Esophagus squamous epithelium (tissue), 5 donors: Measurements from ENCODE around the gene DHRS2. TPM values are rescaled to one million over a fixed set of nuclear protein-coding genes. Genes with fewer than 3 reads are reported as not detected.

Experiments
- DNase-seq: peaks from one replicate; lab custom pipeline; 2025; lab: John Stamatoyannopoulos, UW
- H3K27ac ChIP-seq, 4 donors: fragments of 200-600 bp; sonication (generic); one replicate each; pipeline ENCODE4 v1.5.1; 2016 to 2019; ENCODE audit warnings: mild to moderate bottlenecking in 1 of 4
- H3K27me3 ChIP-seq, 4 donors: fragments of 200-600 bp; sonication (generic); 1 replicate in 3 of 4; 2 replicates in 1 of 4; pipeline versions ENCODE4 v1.5.1 to v1.6.0; 2017 to 2021; ENCODE audit warnings: antibody characterized with exemption in 1 of 4
- H3K36me3 ChIP-seq, 3 donors: fragments of 200-600 bp; sonication (generic); one replicate each; pipeline ENCODE4 v1.5.1; 2016 to 2019
- H3K4me1 ChIP-seq, 3 donors: fragments of 200-600 bp; sonication (generic); one replicate each; pipeline ENCODE4 v1.5.1; 2017 to 2019
- H3K4me3 ChIP-seq, 4 donors: fragments of 200-600 bp; sonication (generic); 1 replicate in 3 of 4; 2 replicates in 1 of 4; pipeline ENCODE4 v1.5.1; 2016 to 2019; ENCODE audit warnings: mild to moderate bottlenecking in 2 of 4, moderate library complexity in 1 of 4
- H3K9me3 ChIP-seq, 3 donors: fragments of 200-600 bp; sonication (generic); one replicate each; pipeline ENCODE4 v1.5.1; 2016 to 2019
- CTCF ChIP-seq, 6 experiments: fragments of 450-650 bp in 4 of 6; fragments of 200-600 bp in 2 of 6; sonication (generic) in 2 of 6; IDR thresholded peaks; one replicate each; pipeline ENCODE4 v1.5.1; 2016 to 2019; ENCODE audit warnings: antibody characterized with exemption in 6 of 6, mild to moderate bottlenecking in 4 of 6, moderate library complexity in 4 of 6
- POLR2A ChIP-seq, 4 donors: fragments of 450-650 bp; IDR thresholded peaks; one replicate each; pipeline ENCODE4 v1.6.1; 2017; ENCODE audit warnings: antibody characterized with exemption in 4 of 4, mild to moderate bottlenecking in 4 of 4, moderate library complexity in 3 of 4
- WGBS, 2 donors: methylation state at CpG; one replicate each; pipeline ENCODE4 v1.1.5; 2018; 5-methylcytosine and 5-hydroxymethylcytosine counted together
- intact Hi-C: fragments of 100-400 bp; cut with DNase I; formaldehyde crosslinking; loops from one replicate; pipeline ENCODE4 v1.15.0; 2022
- total RNA-seq, 4 donors: library from RNA; depleted of rRNA; stranded (reverse); fragments of >200 nt; gene quantifications; one replicate each; pipeline ENCODE4 v1.1.0, GENCODE V29; 2016
- donor health status: DM: yes; HTN: yes; CAD: no.

The DHRS2 gene
- total RNA-seq, 4 donors from 2014 or later, result 0.19 to 0.31 TPM; not detected in 2

- Histone ChIP-seq H3K4me3 (no peak overlapping the region), H3K4me1 (peaks cover 0 to 14% (median 5%) of the 10 kb centered on the region in 3 donors), H3K36me3 (no peaks in the 10 kb centered on the region), H3K27me3 (no peaks in the 10 kb centered on the region), H3K9me3 (peaks cover 0 to 16% (median 7%) of the 10 kb centered on the region in 3 donors), H3K27ac (no peak overlapping the region)
- intact Hi-C loops, result no loop called here
- TF ChIP-seq POLR2A (IDR thresholded peaks at IDR 0.05), result no peak
- TF ChIP-seq CTCF (IDR thresholded peaks at IDR 0.05), result no peak
- no peak for DNase-seq
- WGBS, 2 donors, result 31% methylated on average over 2 of the region's 2 CpGs
These were observed 7.0 kb upstream of the DHRS2 start for GRCh38 chr14:23629204-23629603.

- Histone ChIP-seq H3K36me3 (no peaks in the 10 kb centered on the region), H3K9me3 (peaks cover 0 to 9% (median 2%) of the 10 kb centered on the region in 3 donors), H3K27ac (no peak overlapping the region), H3K27me3 (no peaks in the 10 kb centered on the region), H3K4me3 (no peak overlapping the region), H3K4me1 (peaks cover 0 to 14% (median 5%) of the 10 kb centered on the region in 3 donors)
- TF ChIP-seq POLR2A (IDR thresholded peaks at IDR 0.05), result no peak
- TF ChIP-seq CTCF (IDR thresholded peaks at IDR 0.05), result no peak
- intact Hi-C loops, result loop anchor here (10.0 kb wide), 1 partner anchor 285 kb away; no protein-coding TSS in a partner anchor
- no peak for DNase-seq
These were observed 6.2 kb upstream of the DHRS2 start for GRCh38 chr14:23629832-23630396.

GRCh38 chr14:23630687-23631086, 5.5 kb upstream of the DHRS2 start:
- no peak for DNase-seq
- H3K27ac ChIP-seq, result no peak overlapping the region
- no peaks in the 10 kb centered on the region for H3K36me3 ChIP-seq
- no peaks in the 10 kb centered on the region for H3K27me3 ChIP-seq
- H3K4me3 ChIP-seq, result no peak overlapping the region
- peaks cover 0 to 14% (median 5%) of the 10 kb centered on the region in 3 donors for H3K4me1 ChIP-seq
- no peak for TF ChIP-seq CTCF (IDR thresholded peaks at IDR 0.05)
- no peak for TF ChIP-seq POLR2A (IDR thresholded peaks at IDR 0.05)
- H3K9me3 ChIP-seq, result peaks cover 0 to 2% (median 0%) of the 10 kb centered on the region in 3 donors
- intact Hi-C loops, result loop anchor here (10.0 kb wide), 1 partner anchor 284 kb away; no protein-coding TSS in a partner anchor
- 69 to 83% methylated on average over 1 of the region's 1 CpG for WGBS, 2 donors

- Histone ChIP-seq H3K4me3 (no peak overlapping the region), H3K9me3 (no peaks in the 10 kb centered on the region), H3K27me3 (no peaks in the 10 kb centered on the region), H3K4me1 (peaks cover 0 to 14% (median 5%) of the 10 kb centered on the region in 3 donors), H3K27ac (no peak overlapping the region), H3K36me3 (no peaks in the 10 kb centered on the region)
- TF ChIP-seq POLR2A (IDR thresholded peaks at IDR 0.05), result no peak
- TF ChIP-seq CTCF (IDR thresholded peaks at IDR 0.05), result no peak
- intact Hi-C loops, result loop anchor here (10.0 kb wide), 1 partner anchor 284 kb away; no protein-coding TSS in a partner anchor
- DNase-seq, result no peak
These were observed 4.9 kb upstream of the DHRS2 start for GRCh38 chr14:23631234-23631633.

GRCh38 chr14:23631702-23632460, 4.3 kb upstream of the DHRS2 start:
- peak overlapping the region in 2 of 4 donors; percentile 14 to 37 for H3K4me3 ChIP-seq
- DNase-seq, result no peak
- no peaks in the 10 kb centered on the region for H3K9me3 ChIP-seq
- intact Hi-C loops, result loop anchor here (10.0 kb wide), 1 partner anchor 283 kb away; no protein-coding TSS in a partner anchor
- 10 to 16% methylated on average over 6 to 8 of the region's 8 CpGs for WGBS, 2 donors
- peaks cover 0 to 14% (median 5%) of the 10 kb centered on the region in 3 donors for H3K4me1 ChIP-seq
- H3K27me3 ChIP-seq, result no peaks in the 10 kb centered on the region
- H3K36me3 ChIP-seq, result no peaks in the 10 kb centered on the region
- H3K27ac ChIP-seq, result no peak overlapping the region
- TF ChIP-seq POLR2A (IDR thresholded peaks at IDR 0.05) (no peak), CTCF (IDR thresholded peaks at IDR 0.05) (peak; percentile 70 to 94 (median 86))
